Fibroblast of upper back skin (primary cell): ENCODE measurements around the gene PIGN.
A peak's percentile ranks its signal among the peaks of the same experiment; 100 is the strongest.

Source experiments
- DNase-seq: peaks from one replicate; pipeline ENCODE4 v3.0.0-alpha.2; 2013

PIGN gene

GRCh38 chr18:62186774-62187542, at the start of gene PIGN, which contains the start of gene RELCH:
Gene PIGN, minus strand, starts transcription at chr18:62187056. Its CDS starts 25,703 bp downstream, at chr18:62161353.
Gene RELCH, plus strand, starts transcription at chr18:62187255. Its CDS starts 251 bp downstream, at chr18:62187506.
- DNase-seq, result peak; percentile 99

- DNase-seq, result no peak
Measured at GRCh38 chr18:62236252-62236651, 49.4 kb upstream of the PIGN start.

- DNase-seq, result no peak
Measured at GRCh38 chr18:62226047-62226446, 39.2 kb upstream of the PIGN start.

GRCh38 chr18:62224229-62224628, 37.4 kb upstream of the PIGN start:
- no peak for DNase-seq

GRCh38 chr18:62214790-62215189, 27.9 kb upstream of the PIGN start:
- DNase-seq, result no peak

- no peak for DNase-seq
Measured at GRCh38 chr18:62211325-62211828, 24.5 kb upstream of the PIGN start.

GRCh38 chr18:62210138-62210537, 23.3 kb upstream of the PIGN start:
- no peak for DNase-seq

GRCh38 chr18:62209046-62209445, 22.2 kb upstream of the PIGN start:
- DNase-seq, result no peak

- DNase-seq, result no peak
Measured at GRCh38 chr18:62206593-62206992, 19.7 kb upstream of the PIGN start.

- DNase-seq, result no peak
Measured at GRCh38 chr18:62205824-62206223, 19.0 kb upstream of the PIGN start.

- no peak for DNase-seq
Measured at GRCh38 chr18:62201870-62202269, 15.0 kb upstream of the PIGN start.

- no peak for DNase-seq
Measured at GRCh38 chr18:62200121-62200914, 13.5 kb upstream of the PIGN start.

- no peak for DNase-seq
Measured at GRCh38 chr18:62199629-62200028, 12.8 kb upstream of the PIGN start.

GRCh38 chr18:62198259-62198658, 11.4 kb upstream of the PIGN start:
- DNase-seq, result no peak

GRCh38 chr18:62196980-62197379, 10.1 kb upstream of the PIGN start:
- DNase-seq, result no peak

GRCh38 chr18:62196079-62196478, 9.2 kb upstream of the PIGN start:
- no peak for DNase-seq

GRCh38 chr18:62189208-62189607, 2.4 kb upstream of the PIGN start:
- DNase-seq, result no peak

GRCh38 chr18:62187543-62188510, 971 bp upstream of the PIGN start:
- DNase-seq, result peak; percentile 14

GRCh38 chr18:62186499-62186773, 420 bp downstream of the PIGN start:
- no peak for DNase-seq

- DNase-seq, result peak; percentile 54
Measured at GRCh38 chr18:62183578-62184195, 3.2 kb downstream of the PIGN start.

GRCh38 chr18:62182220-62182619, 4.6 kb downstream of the PIGN start:
- no peak for DNase-seq

- DNase-seq, result no peak
Measured at GRCh38 chr18:62179213-62179612, 7.6 kb downstream of the PIGN start.
